BE2C (cell line): ENCODE results near the gene ISOC2.

Experiments
- DNase-seq: peaks from one replicate; pipeline ENCODE4 v3.0.0-alpha.2; 2020
- H3K27me3 ChIP-seq: fragments of 250-450 bp; sonication (Bioruptor Pico); 2 replicates; pipeline ENCODE4 v1.5.1; 2020; ENCODE audit warnings: mild to moderate bottlenecking
- H3K36me3 ChIP-seq: fragments of 250-450 bp; sonication (Bioruptor Pico); 2 replicates; pipeline ENCODE4 v1.5.1; 2020; ENCODE audit warnings: mild to moderate bottlenecking
- H3K4me1 ChIP-seq: fragments of 250-450 bp; sonication (Bioruptor Pico); 2 replicates; pipeline ENCODE4 v1.5.1; 2020
- H3K4me3 ChIP-seq: 2 replicates; pipeline ENCODE4 v1.5.1; 2011; ENCODE audit warnings: low read depth, low read length
- H3K9me3 ChIP-seq: fragments of 250-450 bp; sonication (Bioruptor Pico); 2 replicates; pipeline ENCODE4 v1.5.1; 2020
- CTCF ChIP-seq: IDR thresholded peaks from 2 replicates; pipeline ENCODE4 v1.5.1; 2012; ENCODE audit warnings: mild to moderate bottlenecking, low read depth, low read length

The ISOC2 gene

DNA sequence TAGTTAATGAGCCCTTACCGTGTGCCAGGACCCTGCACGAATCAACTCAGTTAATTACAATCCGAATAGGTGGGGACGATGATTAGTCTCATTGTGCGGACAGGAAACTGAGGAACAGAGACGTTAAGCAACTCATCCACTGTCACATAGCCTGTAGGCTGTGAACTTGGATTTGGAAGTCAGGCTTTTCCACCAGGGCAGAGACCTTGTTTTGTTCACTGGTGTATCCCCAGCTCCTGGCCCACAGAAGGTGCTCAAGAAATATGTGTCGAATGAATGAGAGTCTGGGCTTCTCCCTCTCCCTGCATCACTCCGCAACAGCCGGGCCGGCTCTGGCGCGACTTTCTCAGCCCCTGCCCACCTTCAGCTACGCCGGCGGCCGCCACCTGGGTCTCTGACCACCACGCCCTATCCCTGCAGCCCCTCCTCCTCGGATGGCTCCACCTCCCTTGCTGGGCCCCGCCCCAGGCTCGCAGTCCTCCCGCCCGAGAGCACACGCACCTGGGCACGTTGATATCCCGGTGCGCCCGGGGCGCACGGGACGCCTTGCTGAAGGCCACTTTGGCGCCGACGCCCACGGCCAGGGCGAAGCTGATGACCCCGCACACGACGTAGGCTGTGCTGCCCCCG is 19.6 kb downstream of the ISOC2 start:
- peaks cover 56% of the 10 kb centered on the region for H3K27me3 ChIP-seq
- no peak for DNase-seq

GRCh38 chr19:55441319-55441691 is 20.1 kb downstream of the ISOC2 start:
- DNase-seq, result no peak

More for the DNA sequence above, 19.6 kb downstream of the ISOC2 start:
- Histone ChIP-seq H3K4me1 (no peaks in the 10 kb centered on the region), H3K36me3 (no peaks in the 10 kb centered on the region), H3K9me3 (no peaks in the 10 kb centered on the region), H3K4me3 (no peak overlapping the region)
- no peak for TF ChIP-seq CTCF

DNA sequence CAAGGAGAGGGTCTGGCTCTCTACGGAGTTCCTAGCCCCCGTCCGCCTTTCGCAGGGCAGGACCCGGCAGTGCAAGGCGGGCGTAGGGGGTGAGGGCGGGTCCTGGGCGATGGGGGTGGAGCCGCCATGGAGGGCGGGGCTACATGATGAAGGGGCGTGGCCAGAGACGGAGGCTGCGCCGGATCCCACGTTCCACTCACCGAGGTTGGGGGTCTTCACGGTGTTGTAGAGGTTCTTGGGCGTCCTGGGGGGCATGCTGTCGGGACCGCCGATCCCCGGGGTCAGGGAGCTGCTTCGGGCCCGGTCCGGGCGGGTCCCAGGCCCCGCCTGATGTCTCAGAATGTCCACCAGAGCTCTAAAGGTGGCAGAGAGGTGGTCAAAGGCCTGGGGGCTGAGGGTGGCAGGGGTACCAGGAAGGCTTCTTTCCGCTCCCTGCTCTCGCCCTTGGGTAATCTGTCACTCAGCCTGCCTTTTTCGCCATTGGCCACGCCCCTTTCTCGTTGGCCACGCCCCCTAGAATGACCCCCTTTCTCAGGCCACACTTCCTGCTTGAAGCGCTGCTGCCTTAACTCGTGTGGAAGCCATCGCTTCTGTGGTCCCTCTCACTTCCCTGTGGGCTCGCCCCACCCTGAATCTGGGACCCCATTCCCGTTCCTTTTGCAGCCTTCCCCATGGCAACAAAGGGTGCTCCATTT is 20.9 kb downstream of the ISOC2 start:
- Histone ChIP-seq H3K4me3 (peak overlapping the region; percentile 63), H3K27me3 (peaks cover 51% of the 10 kb centered on the region), H3K9me3 (no peaks in the 10 kb centered on the region), H3K36me3 (no peaks in the 10 kb centered on the region), H3K4me1 (no peaks in the 10 kb centered on the region)
- peak; percentile 73 for DNase-seq
- TF ChIP-seq CTCF, result no peak

More at GRCh38 chr19:55441319-55441691, 20.1 kb downstream of the ISOC2 start:
- TF ChIP-seq CTCF, result no peak
- Histone ChIP-seq H3K9me3 (no peaks in the 10 kb centered on the region), H3K4me1 (no peaks in the 10 kb centered on the region), H3K4me3 (no peak overlapping the region), H3K27me3 (peaks cover 53% of the 10 kb centered on the region), H3K36me3 (no peaks in the 10 kb centered on the region)

- no peaks in the 10 kb centered on the region for H3K36me3 ChIP-seq
- peaks cover 36% of the 10 kb centered on the region for H3K27me3 ChIP-seq
- no peaks in the 10 kb centered on the region for H3K4me1 ChIP-seq
- H3K4me3 ChIP-seq, result no peak overlapping the region
- H3K9me3 ChIP-seq, result no peaks in the 10 kb centered on the region
- DNase-seq, result no peak
- no peak for TF ChIP-seq CTCF
Measured at GRCh38 chr19:55439052-55439451, 22.4 kb downstream of the ISOC2 start.

- H3K9me3 ChIP-seq, result no peaks in the 10 kb centered on the region
- peaks cover 22% of the 10 kb centered on the region for H3K27me3 ChIP-seq
- no peak for TF ChIP-seq CTCF
- H3K4me1 ChIP-seq, result no peaks in the 10 kb centered on the region
- no peaks in the 10 kb centered on the region for H3K36me3 ChIP-seq
- DNase-seq, result no peak
- H3K4me3 ChIP-seq, result no peak overlapping the region
Measured at GRCh38 chr19:55437410-55437809, 24.0 kb downstream of the ISOC2 start.

DNA sequence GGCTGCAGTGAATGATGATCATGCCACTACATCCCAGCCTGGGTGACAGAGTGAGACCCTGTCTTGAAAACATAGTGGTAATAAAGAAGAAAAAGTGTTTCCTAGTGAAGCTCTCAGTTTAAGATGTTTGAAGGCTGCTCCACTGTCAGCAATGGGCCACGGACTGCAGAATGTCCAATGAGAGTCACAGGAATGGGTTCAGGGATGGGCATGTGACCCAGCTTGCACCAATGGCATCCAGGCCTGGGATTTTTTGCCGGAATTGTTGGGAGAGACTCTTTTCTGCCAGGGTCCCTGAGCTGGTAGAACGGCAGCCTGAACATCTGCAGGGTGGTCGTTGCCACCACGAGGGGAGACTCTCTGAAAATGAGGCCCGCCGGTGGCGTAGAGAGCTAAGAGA is 24.6 kb downstream of the ISOC2 start:
- peaks cover 16% of the 10 kb centered on the region for H3K27me3 ChIP-seq

More for the DNA sequence above, 24.6 kb downstream of the ISOC2 start:
- DNase-seq, result no peak
- H3K36me3 ChIP-seq, result no peaks in the 10 kb centered on the region
- no peaks in the 10 kb centered on the region for H3K4me1 ChIP-seq
- TF ChIP-seq CTCF, result no peak
- H3K9me3 ChIP-seq, result no peaks in the 10 kb centered on the region
- no peak overlapping the region for H3K4me3 ChIP-seq
